Cardiac septum (tissue), 1 donor: ENCODE measurements around the gene DGKD. TPM values are rescaled to one million over a fixed set of nuclear protein-coding genes. Genes with fewer than 3 reads are reported as not detected.
"Not testable (repeated sequence)": the region's sequence is repeated elsewhere in the genome, so short reads cannot be mapped to it uniquely, and the experiment has no call there.

Source experiments
- DNase-seq: peaks from one replicate; pipeline ENCODE4 v3.0.0-alpha.2; 2020; ENCODE audit warnings: low spot score
- intact Hi-C: fragments of 100-400 bp; cut with DNase I; formaldehyde crosslinking; loops from one replicate; pipeline ENCODE4 v1.14.0; 2022
- total RNA-seq: library from RNA; stranded (reverse); fragmentation: NEBNext Ultra II Directional; extraction: Animal tissue kit (Norgen Biotek cat#: 25700); gene quantifications from one replicate; pipeline ENCODE4 v1.2.1, GENCODE V29; 2021
- donor health status: DM: no; HTN: no; CAD: no.

DGKD gene
- total RNA-seq, 1 donor from 2014 or later = 100 TPM

DNA sequence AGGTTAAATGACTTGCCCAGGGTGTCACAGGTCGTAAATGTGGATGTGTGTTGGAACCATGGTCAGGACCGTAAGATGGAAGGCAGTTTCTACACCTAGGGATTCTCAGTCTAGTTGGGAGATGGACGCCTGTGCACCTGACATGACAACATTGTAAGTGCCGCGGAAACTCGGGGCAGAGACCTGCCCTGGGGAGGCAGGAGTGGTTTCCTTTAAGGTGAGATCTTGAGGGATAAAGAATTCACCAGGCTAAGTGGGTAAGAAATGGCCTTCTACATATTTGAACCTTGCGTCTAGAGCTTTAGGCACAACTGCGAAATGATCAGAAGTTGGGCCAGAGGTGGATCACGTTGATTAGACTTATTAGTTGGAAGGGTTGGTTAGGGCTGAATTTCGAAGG is 1.6 kb downstream of the DGKD start:
- DNase-seq = no peak
- intact Hi-C loops = loop anchor here (2.0 kb wide), 2 partner anchors 31 to 87 kb away; no protein-coding TSS in a partner anchor

GRCh38 chr2:233356546-233357308 is 2.4 kb downstream of the DGKD start:
- DNase-seq = peak; percentile 81
- intact Hi-C loops = no loop called here

DNA sequence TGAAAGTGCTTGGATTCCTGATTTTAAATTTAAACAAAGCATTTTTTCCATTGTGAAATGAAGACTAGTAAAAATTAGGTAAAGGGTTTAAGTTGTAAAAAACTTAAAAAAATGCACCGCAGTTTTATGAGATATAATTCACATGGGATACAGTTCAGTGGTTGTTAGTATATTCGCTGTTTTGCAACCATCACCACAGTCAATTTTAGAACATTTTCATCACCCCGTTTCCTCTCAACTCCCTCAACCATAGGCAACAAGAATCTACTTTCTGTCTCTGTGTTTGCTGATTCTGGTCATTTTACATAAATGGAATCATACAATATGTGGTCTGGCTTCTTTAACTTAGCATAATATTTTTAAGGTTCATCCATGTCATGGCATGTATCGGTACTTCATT is 4.0 kb downstream of the DGKD start:
- intact Hi-C loops = no loop called here
- DNase-seq = no peak

DNA sequence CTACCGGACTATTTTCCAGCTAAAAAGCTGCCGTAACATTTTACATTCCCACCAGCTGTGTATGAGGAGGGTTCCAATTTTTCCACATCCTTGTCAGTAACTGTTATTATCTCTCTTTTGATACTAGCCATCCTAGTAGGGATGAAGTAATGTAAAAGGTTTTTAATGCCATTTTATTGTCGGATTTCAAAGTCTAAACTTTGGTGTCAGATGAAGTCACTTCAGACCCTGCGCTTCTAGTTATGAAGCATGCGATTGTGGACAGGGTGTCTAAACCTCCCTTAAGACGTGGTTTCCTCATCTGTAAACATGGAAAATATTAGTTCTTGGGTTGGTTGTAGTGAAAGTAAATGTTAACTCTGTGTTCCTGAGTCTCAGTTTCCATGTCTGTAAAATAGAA is 4.7 kb downstream of the DGKD start:
- intact Hi-C loops = no loop called here
- no peak for DNase-seq

DNA sequence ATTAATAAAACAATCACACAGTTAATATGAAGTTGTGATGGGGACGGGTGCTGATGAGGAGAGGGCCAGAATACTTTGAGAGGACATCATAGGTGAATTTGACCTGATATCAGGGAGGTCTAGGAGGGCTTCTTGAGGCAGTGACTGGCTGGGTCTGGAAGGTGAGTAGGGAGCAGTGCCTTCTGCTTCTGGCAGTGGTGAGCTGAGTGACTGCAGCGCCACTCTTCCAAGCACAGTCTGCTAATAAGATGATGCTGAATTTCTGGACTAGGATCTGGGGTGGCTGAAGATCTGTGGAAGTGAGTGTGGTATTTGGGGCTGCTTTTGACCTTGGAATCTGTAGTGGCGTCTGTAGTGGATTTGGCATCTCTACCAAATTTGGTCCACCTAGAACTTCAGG is 5.5 kb downstream of the DGKD start:
- intact Hi-C loops = no loop called here
- no peak for DNase-seq

- DNase-seq = no peak
- intact Hi-C loops = no loop called here
These were observed 6.5 kb downstream of the DGKD start for GRCh38 chr2:233360771-233361176.

GRCh38 chr2:233361297-233361696 is 7.0 kb downstream of the DGKD start:
- intact Hi-C loops = no loop called here
- no peak for DNase-seq

DNA sequence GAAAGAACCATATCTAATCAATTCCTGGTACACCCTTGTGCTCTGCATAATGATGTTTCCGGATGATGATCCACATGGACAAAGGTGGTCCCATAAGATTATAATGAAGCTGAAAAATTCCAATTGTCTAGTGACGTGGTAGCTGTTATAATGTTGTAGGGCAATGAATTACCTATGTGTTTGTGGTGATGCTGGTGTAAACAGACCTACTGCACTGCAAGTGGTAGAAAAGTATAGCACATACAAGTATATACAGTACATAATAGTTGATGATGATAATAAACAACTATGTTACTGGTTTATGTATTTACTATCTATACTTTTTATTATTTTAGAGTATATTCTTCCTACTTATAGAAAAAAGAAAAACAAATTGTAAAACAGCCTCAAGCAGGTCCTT is 8.4 kb downstream of the DGKD start:
- intact Hi-C loops = no loop called here
- no peak for DNase-seq

- intact Hi-C loops = no loop called here
- DNase-seq = no peak
These were observed 9.5 kb downstream of the DGKD start for GRCh38 chr2:233363744-233364235.

GRCh38 chr2:233365861-233366520 is 11.7 kb downstream of the DGKD start:
- intact Hi-C loops = no loop called here
- DNase-seq = no peak

GRCh38 chr2:233367586-233367985 is 13.3 kb downstream of the DGKD start:
- intact Hi-C loops = no loop called here

DNA sequence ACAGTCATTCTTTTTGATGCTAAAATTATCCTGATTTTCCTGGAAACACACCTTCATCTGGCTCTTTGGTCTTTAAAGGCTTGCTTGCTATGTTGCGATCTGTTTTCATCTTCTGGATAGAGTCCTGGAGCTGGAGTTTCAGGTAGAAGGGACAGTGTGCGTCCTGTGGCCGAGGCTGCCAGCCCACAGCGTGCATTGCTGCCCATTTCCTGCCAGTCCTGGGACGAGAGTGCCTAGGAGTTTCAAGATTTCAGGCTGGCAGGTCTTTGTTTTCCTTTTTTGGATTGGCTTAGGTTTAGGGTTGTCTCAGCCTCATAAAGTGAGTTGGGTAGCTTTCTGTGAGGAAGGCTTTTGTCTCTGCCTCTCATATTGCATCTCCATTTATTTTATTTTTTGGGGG is 14.5 kb downstream of the DGKD start:
- intact Hi-C loops = no loop called here
- DNase-seq = no peak

More at GRCh38 chr2:233367586-233367985, 13.3 kb downstream of the DGKD start:
- no peak for DNase-seq

- intact Hi-C loops = no loop called here
- no peak for DNase-seq
These were observed 15.2 kb downstream of the DGKD start for GRCh38 chr2:233369462-233369861.

- intact Hi-C loops = no loop called here
- DNase-seq = no peak
These were observed 15.8 kb downstream of the DGKD start for GRCh38 chr2:233369897-233370685.

DNA sequence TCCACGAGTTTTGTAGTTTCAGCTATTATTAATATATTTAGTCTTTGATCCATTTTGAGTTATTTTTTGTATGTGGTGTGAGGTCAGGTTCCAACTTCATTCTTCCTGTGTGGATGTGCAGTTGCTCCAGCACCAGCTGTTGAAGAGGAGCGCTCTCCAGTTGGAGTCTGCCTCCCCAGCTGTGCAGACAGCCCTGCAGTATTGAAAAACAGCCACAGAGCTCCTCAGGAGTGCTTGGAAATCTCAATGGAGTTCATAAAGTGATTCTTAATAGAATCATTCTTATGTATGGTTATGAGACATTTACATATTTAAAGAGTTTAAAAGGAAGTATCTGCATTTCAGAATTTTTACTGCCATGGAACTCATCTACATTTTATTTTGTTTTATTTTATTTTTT is 17.3 kb downstream of the DGKD start:
- no peak for DNase-seq

GRCh38 chr2:233372855-233373254 is 18.6 kb downstream of the DGKD start:
- intact Hi-C loops = no loop called here
- DNase-seq = no peak

More for the DNA sequence above, 17.3 kb downstream of the DGKD start:
- intact Hi-C loops = no loop called here

DNA sequence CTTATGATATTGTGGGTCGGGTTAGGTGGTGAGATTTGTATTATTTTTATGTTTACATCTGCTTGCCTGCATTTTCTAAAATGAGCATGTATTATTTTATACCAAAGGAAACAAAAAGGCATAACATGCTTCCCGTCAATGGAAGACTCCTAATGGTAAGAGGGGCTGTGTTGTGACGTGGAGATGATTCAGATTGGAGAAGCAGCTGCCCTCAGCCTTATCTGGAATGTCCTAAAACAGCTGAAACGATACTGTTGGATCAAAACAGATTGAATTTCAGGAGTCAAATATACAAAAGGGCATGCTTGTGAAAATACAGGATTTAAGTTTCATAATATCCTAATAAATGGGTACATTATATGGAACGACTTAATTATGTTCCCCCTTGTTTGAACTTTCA is 19.0 kb downstream of the DGKD start:
- DNase-seq = no peak
- intact Hi-C loops = no loop called here

GRCh38 chr2:233374776-233375175 is 20.5 kb downstream of the DGKD start:
- intact Hi-C loops, DNase-seq: not testable (repeated sequence)

GRCh38 chr2:233375490-233376314 is 21.4 kb downstream of the DGKD start:
- intact Hi-C loops = no loop called here
- no peak for DNase-seq
